Measurements from ENCODE around the gene VAV2.

DNA sequence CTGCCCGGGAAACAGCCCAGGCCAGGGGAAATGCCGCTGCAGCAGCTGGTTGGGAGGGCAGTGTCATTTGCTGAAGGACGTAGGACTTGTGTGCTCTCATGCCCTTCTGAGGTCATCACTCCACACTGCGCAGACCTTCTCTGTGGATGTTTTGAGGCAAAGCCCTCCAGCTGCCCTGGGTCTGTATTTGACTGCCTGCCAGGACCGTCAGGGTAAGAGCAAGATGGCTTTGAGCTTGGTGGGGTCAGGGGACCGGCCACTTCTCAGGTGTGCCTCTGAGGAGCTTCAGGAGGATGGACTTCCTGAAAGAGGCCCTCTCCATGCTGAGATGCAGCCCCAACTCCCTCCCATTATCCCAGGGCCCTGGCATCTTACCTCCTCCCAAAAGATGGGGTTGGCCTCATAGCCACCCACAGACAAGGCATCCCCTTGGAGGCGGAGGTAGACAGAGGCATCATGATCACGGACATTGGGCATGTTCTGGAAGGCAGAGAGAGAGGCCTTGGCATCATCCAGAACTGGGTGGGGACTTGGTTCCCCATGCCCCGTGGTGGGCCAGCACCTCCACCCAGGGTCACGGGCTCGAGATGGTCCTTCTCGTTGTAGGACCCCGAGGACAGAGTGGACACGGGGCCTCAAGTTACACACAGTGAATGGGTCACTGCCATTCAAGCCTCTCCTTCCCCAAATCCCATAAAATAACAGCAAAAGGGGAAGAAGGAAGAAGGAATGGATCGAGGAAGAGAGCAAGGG lies 273.4 kb downstream of the VAV2 start:
- TF ChIP-seq, protein P1, sequence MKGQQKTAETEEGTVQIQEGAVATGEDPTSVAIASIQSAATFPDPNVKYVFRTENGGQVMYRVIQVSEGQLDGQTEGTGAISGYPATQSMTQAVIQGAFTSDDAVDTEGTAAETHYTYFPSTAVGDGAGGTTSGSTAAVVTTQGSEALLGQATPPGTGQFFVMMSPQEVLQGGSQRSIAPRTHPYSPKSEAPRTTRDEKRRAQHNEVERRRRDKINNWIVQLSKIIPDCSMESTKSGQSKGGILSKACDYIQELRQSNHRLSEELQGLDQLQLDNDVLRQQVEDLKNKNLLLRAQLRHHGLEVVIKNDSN (IDR thresholded peaks at IDR 0.05; ENCODE audit: borderline replicate concordance, low read depth): no peak
- no peak for TF ChIP-seq TAF1 (IDR thresholded peaks at IDR 0.05; ENCODE audit: borderline replicate concordance, low read depth, low read length)
- TF ChIP-seq, protein P2, sequence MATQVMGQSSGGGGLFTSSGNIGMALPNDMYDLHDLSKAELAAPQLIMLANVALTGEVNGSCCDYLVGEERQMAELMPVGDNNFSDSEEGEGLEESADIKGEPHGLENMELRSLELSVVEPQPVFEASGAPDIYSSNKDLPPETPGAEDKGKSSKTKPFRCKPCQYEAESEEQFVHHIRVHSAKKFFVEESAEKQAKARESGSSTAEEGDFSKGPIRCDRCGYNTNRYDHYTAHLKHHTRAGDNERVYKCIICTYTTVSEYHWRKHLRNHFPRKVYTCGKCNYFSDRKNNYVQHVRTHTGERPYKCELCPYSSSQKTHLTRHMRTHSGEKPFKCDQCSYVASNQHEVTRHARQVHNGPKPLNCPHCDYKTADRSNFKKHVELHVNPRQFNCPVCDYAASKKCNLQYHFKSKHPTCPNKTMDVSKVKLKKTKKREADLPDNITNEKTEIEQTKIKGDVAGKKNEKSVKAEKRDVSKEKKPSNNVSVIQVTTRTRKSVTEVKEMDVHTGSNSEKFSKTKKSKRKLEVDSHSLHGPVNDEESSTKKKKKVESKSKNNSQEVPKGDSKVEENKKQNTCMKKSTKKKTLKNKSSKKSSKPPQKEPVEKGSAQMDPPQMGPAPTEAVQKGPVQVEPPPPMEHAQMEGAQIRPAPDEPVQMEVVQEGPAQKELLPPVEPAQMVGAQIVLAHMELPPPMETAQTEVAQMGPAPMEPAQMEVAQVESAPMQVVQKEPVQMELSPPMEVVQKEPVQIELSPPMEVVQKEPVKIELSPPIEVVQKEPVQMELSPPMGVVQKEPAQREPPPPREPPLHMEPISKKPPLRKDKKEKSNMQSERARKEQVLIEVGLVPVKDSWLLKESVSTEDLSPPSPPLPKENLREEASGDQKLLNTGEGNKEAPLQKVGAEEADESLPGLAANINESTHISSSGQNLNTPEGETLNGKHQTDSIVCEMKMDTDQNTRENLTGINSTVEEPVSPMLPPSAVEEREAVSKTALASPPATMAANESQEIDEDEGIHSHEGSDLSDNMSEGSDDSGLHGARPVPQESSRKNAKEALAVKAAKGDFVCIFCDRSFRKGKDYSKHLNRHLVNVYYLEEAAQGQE (IDR thresholded peaks at IDR 0.05; ENCODE audit: low read depth, low read length): no peak
- TF ChIP-seq, protein P3, sequence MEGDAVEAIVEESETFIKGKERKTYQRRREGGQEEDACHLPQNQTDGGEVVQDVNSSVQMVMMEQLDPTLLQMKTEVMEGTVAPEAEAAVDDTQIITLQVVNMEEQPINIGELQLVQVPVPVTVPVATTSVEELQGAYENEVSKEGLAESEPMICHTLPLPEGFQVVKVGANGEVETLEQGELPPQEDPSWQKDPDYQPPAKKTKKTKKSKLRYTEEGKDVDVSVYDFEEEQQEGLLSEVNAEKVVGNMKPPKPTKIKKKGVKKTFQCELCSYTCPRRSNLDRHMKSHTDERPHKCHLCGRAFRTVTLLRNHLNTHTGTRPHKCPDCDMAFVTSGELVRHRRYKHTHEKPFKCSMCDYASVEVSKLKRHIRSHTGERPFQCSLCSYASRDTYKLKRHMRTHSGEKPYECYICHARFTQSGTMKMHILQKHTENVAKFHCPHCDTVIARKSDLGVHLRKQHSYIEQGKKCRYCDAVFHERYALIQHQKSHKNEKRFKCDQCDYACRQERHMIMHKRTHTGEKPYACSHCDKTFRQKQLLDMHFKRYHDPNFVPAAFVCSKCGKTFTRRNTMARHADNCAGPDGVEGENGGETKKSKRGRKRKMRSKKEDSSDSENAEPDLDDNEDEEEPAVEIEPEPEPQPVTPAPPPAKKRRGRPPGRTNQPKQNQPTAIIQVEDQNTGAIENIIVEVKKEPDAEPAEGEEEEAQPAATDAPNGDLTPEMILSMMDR (IDR thresholded peaks at IDR 0.05): no peak
- no peak for TF ChIP-seq FOXJ3 (CRISPR knock-in tag; IDR thresholded peaks at IDR 0.05)
- no peak for TF ChIP-seq MXI1 (IDR thresholded peaks at IDR 0.05; ENCODE audit: low read depth, low read length)
- no peak for TF ChIP-seq NFIC (IDR thresholded peaks at IDR 0.05; ENCODE audit: borderline replicate concordance)
- TF ChIP-seq JUND (IDR thresholded peaks at IDR 0.05): no peak

Data from SK-N-SH (cell line).